HG03139 (cell line): ENCODE results near the gene C3orf18.

Experiments used
- ATAC-seq: cut with Tn5 transposase; IDR thresholded peaks from one replicate; pipeline ENCODE4 v1.9.1; 2021; ENCODE audit not compliant: unreplicated experiment

C3orf18 gene

GRCh38 chr3:50551681-50552435, 15.7 kb downstream of the C3orf18 start:
- no peak for ATAC-seq

DNA sequence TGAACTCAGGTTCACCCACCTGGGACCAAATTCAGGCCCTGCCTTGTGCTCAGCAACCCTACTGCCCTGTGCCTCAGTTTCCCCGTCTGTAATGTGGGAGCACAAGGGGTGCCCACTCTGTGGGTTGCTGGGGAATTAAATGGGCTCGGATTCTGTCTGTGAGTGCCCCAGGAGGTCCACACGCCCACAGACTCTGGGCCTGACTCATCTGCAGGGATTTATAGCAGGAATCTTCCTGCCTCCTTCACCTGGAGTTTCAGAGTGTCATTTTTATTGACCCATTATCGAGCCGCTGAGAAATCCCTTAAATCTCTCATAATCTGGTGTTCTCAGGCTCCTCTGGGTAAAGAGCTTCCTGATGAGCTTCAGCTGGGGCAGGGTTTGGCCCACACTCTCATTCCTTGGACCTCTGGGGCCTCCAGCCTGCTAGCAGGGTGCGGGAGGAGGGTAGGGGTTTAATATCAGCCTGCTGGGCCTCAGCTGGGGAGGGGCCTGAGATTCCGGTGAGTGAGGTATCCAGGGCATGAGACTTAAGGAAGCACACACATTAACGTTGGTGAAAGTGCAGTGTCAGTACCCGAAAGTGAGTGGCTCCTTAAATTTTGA, 16.4 kb downstream of the C3orf18 start:
- no peak for ATAC-seq

DNA sequence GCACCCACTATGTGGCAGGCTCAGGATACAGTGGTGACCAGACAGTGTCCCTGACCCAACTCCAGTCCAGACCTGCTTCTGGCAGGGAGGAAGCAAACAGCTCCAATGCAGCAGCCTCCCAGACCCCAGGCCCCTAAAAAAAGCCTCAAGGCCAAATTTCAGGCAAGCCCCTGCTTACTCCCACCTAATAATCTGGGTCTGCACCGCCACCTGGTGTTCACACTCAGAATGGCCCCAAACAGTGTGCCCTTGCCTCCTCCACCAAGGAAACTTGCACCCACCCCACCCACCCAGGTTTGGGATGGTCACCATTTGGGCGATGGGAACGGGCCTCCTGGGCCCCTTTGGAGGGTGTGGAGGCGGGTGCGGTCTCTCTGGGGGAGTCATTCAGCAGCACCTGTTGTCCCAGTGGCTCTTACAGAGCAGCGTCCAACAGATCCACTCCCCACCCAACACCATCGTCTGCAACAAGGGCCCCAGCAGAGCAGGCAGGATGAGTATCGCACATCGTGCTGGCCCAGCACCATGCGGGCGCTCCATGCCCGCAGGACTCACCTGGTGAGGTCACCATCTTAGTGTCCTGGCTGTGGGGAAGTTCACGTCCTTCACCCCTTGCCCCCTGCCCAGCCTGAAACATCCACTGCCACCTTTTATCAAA, 17.3 kb downstream of the C3orf18 start:
- no peak for ATAC-seq

DNA sequence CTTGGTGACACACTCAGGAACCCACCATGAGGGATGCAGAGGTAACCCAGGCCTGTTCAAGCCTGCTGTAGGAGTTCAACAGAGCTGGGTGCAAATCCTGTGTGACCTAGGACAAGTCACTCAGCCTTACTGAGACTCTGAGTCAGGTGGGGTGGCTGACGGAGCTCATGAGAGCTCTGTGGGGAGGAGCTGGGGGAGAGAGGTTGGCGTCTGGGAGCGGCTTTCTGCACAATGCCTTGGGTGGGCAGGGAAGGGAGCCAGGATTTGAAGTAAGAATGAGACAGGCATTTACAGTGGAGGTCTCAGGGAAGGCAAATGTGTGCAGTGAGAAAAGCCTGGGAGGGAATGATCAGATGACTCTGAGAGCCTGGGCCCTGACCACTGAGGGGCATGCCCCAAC, 18.3 kb downstream of the C3orf18 start:
- ATAC-seq = no peak

GRCh38 chr3:50545781-50546180, 21.8 kb downstream of the C3orf18 start:
- ATAC-seq = no peak

- no peak for ATAC-seq
Observed at GRCh38 chr3:50542177-50543034, 25.1 kb downstream of the C3orf18 start.

GRCh38 chr3:50539356-50540286, 27.9 kb downstream of the C3orf18 start:
- no peak for ATAC-seq

DNA sequence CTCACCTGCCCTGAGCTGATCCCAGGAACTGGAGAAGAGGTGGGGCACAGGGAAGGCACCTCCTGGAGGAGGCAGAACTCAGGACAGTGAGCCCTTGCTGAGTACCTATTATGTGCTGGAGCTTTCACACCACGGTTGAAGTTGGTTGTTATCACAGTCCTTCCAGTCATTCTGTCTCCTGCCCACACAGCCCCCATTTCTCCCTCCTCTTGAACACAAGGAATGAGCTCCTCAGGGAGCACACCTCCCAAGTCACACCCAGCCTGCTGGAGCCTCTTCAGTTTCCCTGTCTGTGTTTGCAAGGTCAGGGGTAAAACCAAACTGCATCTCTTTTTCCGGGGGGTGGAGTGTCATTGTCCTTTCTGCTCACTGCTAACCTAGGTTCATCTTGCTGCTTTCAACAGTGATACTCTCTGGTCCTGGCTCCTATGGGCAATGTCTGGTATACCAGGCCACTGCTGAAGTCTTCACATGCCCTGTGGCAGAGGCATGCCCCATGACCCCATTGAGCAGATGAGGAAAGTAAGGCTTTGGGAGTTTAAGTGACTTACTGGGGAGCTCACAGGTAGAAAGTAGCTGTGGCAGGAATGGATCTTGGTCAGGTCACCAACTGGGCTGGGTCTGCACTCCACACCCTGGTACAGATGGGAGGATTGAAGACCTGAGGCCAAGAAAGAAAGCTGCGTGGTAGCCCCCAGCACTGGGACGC, 30.0 kb downstream of the C3orf18 start:
- no peak for ATAC-seq

- ATAC-seq = no peak
Observed at GRCh38 chr3:50536471-50537180, 30.9 kb downstream of the C3orf18 start.

DNA sequence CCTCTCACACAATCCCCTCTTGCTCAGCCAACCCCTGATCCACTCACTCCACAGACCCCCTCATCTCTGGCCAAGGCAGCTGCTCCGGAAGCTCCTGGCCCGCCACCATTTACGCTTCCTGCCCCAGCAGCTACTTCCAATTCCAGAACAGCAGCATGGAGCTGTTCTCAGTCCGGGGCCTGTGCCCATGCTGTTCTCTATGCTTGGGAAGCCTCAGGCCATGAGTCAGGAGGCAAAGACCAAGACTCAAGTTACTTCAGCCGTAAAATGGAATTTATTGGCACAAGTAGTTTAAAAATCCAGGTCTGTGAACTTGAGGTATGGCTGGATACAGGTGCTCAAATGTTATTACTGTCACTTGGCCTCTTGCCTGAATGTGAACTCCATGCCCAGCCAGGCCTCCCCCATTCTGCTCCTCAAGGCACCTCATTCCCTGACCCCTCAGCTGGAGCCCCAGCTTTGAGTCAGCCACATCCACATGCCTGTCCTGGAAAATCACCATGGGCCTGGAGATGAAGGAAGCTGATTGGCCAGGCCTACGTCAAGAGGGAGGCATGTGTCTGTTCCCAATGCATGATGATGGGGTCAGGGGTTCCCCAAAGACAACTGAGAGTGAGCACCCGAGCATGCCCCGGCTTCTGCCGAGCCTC, 32.7 kb downstream of the C3orf18 start:
- no peak for ATAC-seq

DNA sequence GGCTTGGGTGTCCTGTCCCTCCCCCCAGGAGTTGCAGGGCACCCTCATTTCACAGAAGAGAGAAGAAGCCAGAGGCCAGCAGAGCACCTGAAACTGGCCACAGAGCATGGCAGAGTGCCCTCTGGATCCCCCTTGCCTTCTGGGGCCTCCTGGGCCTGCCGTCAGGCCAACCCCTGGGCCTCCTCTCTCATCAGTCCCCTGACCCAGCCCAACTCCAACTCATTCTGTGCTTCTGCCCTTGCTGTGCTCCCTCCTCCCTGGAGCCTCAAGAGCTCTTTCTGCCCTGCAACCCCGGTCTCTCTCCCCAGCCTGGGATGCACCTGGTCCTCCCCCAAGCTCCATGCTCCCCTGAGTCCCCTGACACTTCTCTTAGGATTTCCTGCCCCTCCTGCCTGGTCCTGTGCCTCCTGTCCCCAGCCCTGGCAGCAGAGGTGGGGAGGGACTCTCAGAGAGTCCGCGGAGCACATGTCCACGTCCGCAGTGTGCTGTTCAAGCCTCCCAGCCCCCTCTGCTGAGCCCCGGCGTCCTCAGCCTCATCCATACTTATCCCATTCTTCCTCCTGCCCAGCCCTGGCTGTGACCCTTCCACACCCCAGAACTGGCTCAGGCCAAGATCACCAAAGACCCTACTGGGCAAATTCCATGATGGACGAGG, 33.6 kb downstream of the C3orf18 start:
- no peak for ATAC-seq

GRCh38 chr3:50533316-50533715, 34.2 kb downstream of the C3orf18 start:
- no peak for ATAC-seq

GRCh38 chr3:50532062-50532705, 35.4 kb downstream of the C3orf18 start:
- ATAC-seq = no peak

- no peak for ATAC-seq
Observed at GRCh38 chr3:50531201-50531600, 36.3 kb downstream of the C3orf18 start.

DNA sequence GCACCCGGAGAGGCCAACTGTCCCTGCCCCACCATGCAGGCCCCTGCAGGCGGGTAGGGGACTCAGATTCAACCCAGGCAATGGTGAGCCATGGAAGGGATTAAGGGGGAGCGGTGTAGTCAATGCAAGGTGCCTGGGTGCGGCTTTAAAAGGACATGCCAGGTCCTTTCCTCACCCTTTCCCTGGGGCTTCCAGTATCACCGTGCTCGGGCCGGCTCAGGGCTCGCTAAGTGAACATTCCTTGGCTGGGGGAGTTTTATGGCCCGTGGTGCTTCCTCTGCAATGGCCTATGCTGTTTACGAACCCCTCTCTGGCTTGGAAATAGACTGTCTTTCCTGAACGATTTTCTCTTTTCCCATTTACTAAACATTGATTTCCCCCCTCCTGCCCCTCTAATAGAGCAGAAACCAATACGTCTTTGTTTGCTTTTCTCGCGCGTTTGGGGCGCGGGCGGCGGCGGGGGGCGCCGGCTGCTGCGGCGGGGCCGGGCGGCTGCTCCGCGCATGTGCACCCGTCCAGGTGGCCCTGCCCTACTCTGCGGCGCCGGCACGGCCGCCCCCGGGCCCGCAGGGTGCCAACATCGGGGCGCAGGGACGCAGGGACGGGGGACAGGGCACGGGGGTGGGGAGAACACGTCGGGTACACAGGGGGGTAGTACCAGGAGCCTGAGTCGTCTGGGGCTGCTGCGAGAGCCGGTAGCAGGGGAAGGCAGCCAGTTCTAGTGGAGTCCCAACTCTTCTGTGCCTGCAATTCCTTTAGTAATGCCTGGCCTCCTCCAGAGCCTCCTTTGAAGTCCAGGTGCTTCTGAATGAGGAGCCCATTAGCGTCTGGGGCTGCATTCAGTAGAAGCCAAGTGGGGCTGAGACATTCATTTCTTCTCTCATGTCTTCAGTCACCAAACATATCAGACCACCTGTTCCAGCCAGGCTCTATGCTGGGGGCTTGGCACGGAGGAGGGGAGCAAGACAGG, 37.3 kb downstream of the C3orf18 start:
- ATAC-seq = no peak

- no peak for ATAC-seq
Observed at GRCh38 chr3:50525987-50526386, 41.6 kb downstream of the C3orf18 start.
